SKM-1 treated with dmso at 0.1 percent for 144 hours (cell line): Measurements from ENCODE around the gene CAMK1D.
"Not testable (repeated sequence)": the region's sequence is repeated elsewhere in the genome, so short reads cannot be mapped to it uniquely, and the experiment has no call there.

Experiments used
- DNase-seq: peaks from one replicate; lab custom pipeline; 2025; ENCODE audit not compliant: unreplicated experiment; lab: John Stamatoyannopoulos, UW

CAMK1D gene

GRCh38 chr10:12806228-12807095 is 457.1 kb downstream of the CAMK1D start:
- no peak for DNase-seq

- DNase-seq: no peak
These were observed 457.9 kb downstream of the CAMK1D start for GRCh38 chr10:12807096-12807755.

GRCh38 chr10:12808014-12808613 is 458.8 kb downstream of the CAMK1D start:
- no peak for DNase-seq

- DNase-seq: not testable (repeated sequence)
These were observed 460.7 kb downstream of the CAMK1D start for GRCh38 chr10:12810046-12810445.

- DNase-seq: no peak
These were observed 462.5 kb downstream of the CAMK1D start for GRCh38 chr10:12811826-12812225.

GRCh38 chr10:12812571-12812970 is 463.2 kb downstream of the CAMK1D start:
- no peak for DNase-seq

GRCh38 chr10:12814166-12814565 is 464.8 kb downstream of the CAMK1D start:
- DNase-seq: no peak

GRCh38 chr10:12819071-12819470 is 469.7 kb downstream of the CAMK1D start:
- DNase-seq: no peak

- DNase-seq: no peak
These were observed 470.3 kb downstream of the CAMK1D start for GRCh38 chr10:12819656-12820055.

- no peak for DNase-seq
These were observed 473.0 kb downstream of the CAMK1D start for GRCh38 chr10:12822126-12822892.

GRCh38 chr10:12822893-12823170 is 473.5 kb downstream of the CAMK1D start:
- no peak for DNase-seq

- DNase-seq: no peak
These were observed 474.0 kb downstream of the CAMK1D start for GRCh38 chr10:12823328-12823727.

- no peak for DNase-seq
These were observed 476.0 kb downstream of the CAMK1D start for GRCh38 chr10:12825260-12825849.

GRCh38 chr10:12826800-12827372 is 477.5 kb downstream of the CAMK1D start:
- no peak for DNase-seq

GRCh38 chr10:12828736-12829135 is 479.4 kb downstream of the CAMK1D start:
- no peak for DNase-seq

GRCh38 chr10:12829831-12830390 is 480.6 kb downstream of the CAMK1D start:
- DNase-seq: no peak

- DNase-seq: no peak
These were observed 482.7 kb downstream of the CAMK1D start for GRCh38 chr10:12832096-12832495.

- no peak for DNase-seq
These were observed 484.1 kb downstream of the CAMK1D start for GRCh38 chr10:12833451-12833850.

- no peak for DNase-seq
These were observed 484.8 kb downstream of the CAMK1D start for GRCh38 chr10:12834116-12834665.

GRCh38 chr10:12834721-12835120 is 485.4 kb downstream of the CAMK1D start:
- DNase-seq: no peak
